SK-N-SH (cell line): ENCODE measurements around the gene KLHL13. TPM values are rescaled to one million over a fixed set of nuclear protein-coding genes. Genes with fewer than 3 reads are reported as not detected.
"Not testable (repeated sequence)": the region's sequence is repeated elsewhere in the genome, so short reads cannot be mapped to it uniquely, and the experiment has no call there.

ENCODE experiments used
- CTCF ChIA-PET: fragments of 300-600, 350-600 bp; formaldehyde crosslinking; extraction: SDS; loops from one replicate; lab custom pipeline; 2021; lab: Yijun Ruan, JAX
- POLR2A ChIA-PET: fragments of 350-600 bp; sonication (Branson Sonifier 250); formaldehyde crosslinking; extraction: SDS; loops from one replicate; lab custom pipeline; 2020; ENCODE audit warnings: antibody characterized with exemption, inconsistent platforms; lab: Yijun Ruan, JAX
- DNase-seq: peaks from one replicate; pipeline ENCODE4 v3.0.0; 2012
- H2AFZ ChIP-seq: fragments of 200-600 bp; sonication (generic); 2 replicates; pipeline ENCODE4 v1.8.1; 2016; ENCODE audit warnings: antibody characterized with exemption, mild to moderate bottlenecking, low read depth
- H3F3A ChIP-seq: fragments of 200-600 bp; sonication (generic); replicated peaks from 2 replicates; pipeline ENCODE3; 2016; ENCODE audit warnings: antibody characterized with exemption, mild to moderate bottlenecking; ENCODE audit not compliant: insufficient read depth
- H3K27ac ChIP-seq, 2 experiments: fragments of 200-500 bp in 1 of 2; fragments of 200-600 bp in 1 of 2; sonication (Bioruptor generic) in 1 of 2; sonication (generic), shearing (Covaris generic) in 1 of 2; 2 replicates each; pipeline versions ENCODE4 v1.5.1 to v1.6.1; 2014 to 2016; ENCODE audit warnings: low read depth in 2 of 2, inconsistent platforms in 1 of 2, low read length in 1 of 2, mild to moderate bottlenecking in 1 of 2, mixed read lengths in 1 of 2
- H3K27me3 ChIP-seq: fragments of 200-600 bp; sonication (generic), shearing (Covaris generic); 2 replicates; pipeline ENCODE4 v1.6.1; 2016; ENCODE audit warnings: mixed run types; ENCODE audit not compliant: insufficient read depth
- H3K36me3 ChIP-seq, 2 experiments: fragments of 200-500 bp in 1 of 2; fragments of 200-600 bp in 1 of 2; sonication (Bioruptor generic) in 1 of 2; sonication (generic) in 1 of 2; replicated peaks in 1 of 2; 2 replicates each; pipeline versions ENCODE3 to v1.5.1; 2014 to 2016; ENCODE audit warnings: low read length in 1 of 2, mild to moderate bottlenecking in 1 of 2; ENCODE audit not compliant: insufficient read depth in 2 of 2, control insufficient read depth in 1 of 2
- H3K4me1 ChIP-seq, 2 experiments: fragments of 200-500 bp in 1 of 2; fragments of 200-600 bp in 1 of 2; sonication (Bioruptor generic) in 1 of 2; sonication (generic), shearing (Covaris generic) in 1 of 2; 2 replicates each; pipeline versions ENCODE4 v1.5.1 to v1.6.1; 2014 to 2016; ENCODE audit warnings: low read depth in 1 of 2, low read length in 1 of 2, mixed run types in 1 of 2; ENCODE audit not compliant: insufficient read depth in 2 of 2, control insufficient read depth in 1 of 2
- H3K4me2 ChIP-seq: fragments of 200-600 bp; sonication (generic), shearing (Covaris generic); 2 replicates; pipeline ENCODE4 v1.6.1; 2017; ENCODE audit warnings: mixed run types
- H3K4me3 ChIP-seq, 2 experiments: fragments of 200-500 bp in 1 of 2; fragments of 200-600 bp in 1 of 2; sonication (Bioruptor generic) in 1 of 2; sonication (generic), shearing (Covaris generic) in 1 of 2; 2 replicates each; pipeline versions ENCODE4 v1.5.1 to v1.8.1; 2014 to 2016; ENCODE audit warnings: low read depth in 2 of 2, inconsistent platforms in 1 of 2, low read length in 1 of 2, mild to moderate bottlenecking in 1 of 2, mixed read lengths in 1 of 2, moderate library complexity in 1 of 2
- H3K79me2 ChIP-seq: fragments of 200-600 bp; sonication (generic); 2 replicates; pipeline ENCODE4 v1.8.1; 2017; ENCODE audit warnings: mild to moderate bottlenecking; ENCODE audit not compliant: insufficient read depth
- H3K9ac ChIP-seq: fragments of 200-600 bp; sonication (generic); 2 replicates; pipeline ENCODE4 v1.6.1; 2017; ENCODE audit warnings: mixed run types
- H3K9me2 ChIP-seq: fragments of 200-600 bp; sonication (generic); 2 replicates; pipeline ENCODE4 v1.6.1; 2017; ENCODE audit warnings: mixed run types
- H3K9me3 ChIP-seq: fragments of 200-600 bp; sonication (generic); 2 replicates; pipeline ENCODE4 v1.6.1; 2017; ENCODE audit warnings: mixed run types, mild to moderate bottlenecking, moderate library complexity
- H4K20me1 ChIP-seq: fragments of 200-600 bp; sonication (generic); 2 replicates; pipeline ENCODE4 v1.6.1; 2017; ENCODE audit warnings: mild to moderate bottlenecking, mixed run types; ENCODE audit not compliant: insufficient read depth
- CTCF ChIP-seq: fragments of 200-600 bp; sonication (generic); IDR thresholded peaks from 2 replicates; pipeline ENCODE4 v1.6.1; 2017; ENCODE audit warnings: antibody characterized with exemption, mild to moderate bottlenecking, moderate library complexity
- EZH2phosphoT487 ChIP-seq: fragments of 200-600 bp; sonication (generic); IDR thresholded peaks from 2 replicates; pipeline ENCODE4 v1.6.1; 2017; ENCODE audit warnings: low read depth, mixed run types, mild to moderate bottlenecking, antibody characterized with exemption, moderate library complexity, borderline replicate concordance
- FOSL2 ChIP-seq: IDR thresholded peaks from 2 replicates; pipeline ENCODE4 v1.4.0; 2012; ENCODE audit warnings: low read depth, mild to moderate bottlenecking, moderate library complexity, borderline replicate concordance
- FOXJ3 ChIP-seq: sonication (generic); formaldehyde crosslinking; IDR thresholded peaks from 2 replicates; pipeline ENCODE4 v1.5.1; 2020; ENCODE audit warnings: mild to moderate bottlenecking, missing genetic modification reagents
- FOXM1 ChIP-seq: IDR thresholded peaks from 2 replicates; pipeline ENCODE4 v1.4.0; 2012; ENCODE audit warnings: low read depth, mild to moderate bottlenecking
- GATA2 ChIP-seq: sonication (generic); formaldehyde crosslinking; IDR thresholded peaks from 2 replicates; pipeline ENCODE4 v1.5.0; 2020; ENCODE audit warnings: mild to moderate bottlenecking, missing genetic modification reagents
- MAX ChIP-seq: IDR thresholded peaks from 2 replicates; pipeline ENCODE4 v1.4.0; 2012; ENCODE audit warnings: low read depth
- MXI1 ChIP-seq: IDR thresholded peaks from 2 replicates; pipeline ENCODE4 v1.6.1; 2012; ENCODE audit warnings: mild to moderate bottlenecking, low read depth, low read length, improper control_type of control experiment
- USF2 ChIP-seq: fragments of 150-350 bp; IDR thresholded peaks from 2 replicates; pipeline ENCODE4 v1.6.1; 2017; ENCODE audit warnings: antibody characterized with exemption, low read length, low read depth, borderline replicate concordance
- WGBS: methylation state at CpG from one replicate; pipeline ENCODE4 v1.1.6; 2017; ENCODE audit warnings: low lambda C conversion rate; 5-methylcytosine and 5-hydroxymethylcytosine counted together
- polyA plus RNA-seq, 3 experiments: library from polyadenylated mRNA; depleted of rRNA; stranded (reverse); fragments of >200 nt; gene quantifications; 2 replicates each; pipeline ENCODE4 v1.2.3, GENCODE V29; 2012

The KLHL13 gene
- polyA plus RNA-seq, 1 of the 3 experiments (the other 2 are of a cell fraction): 19.5 TPM

GRCh38 chrX:117959045-117959444 lies 157.6 kb downstream of the KLHL13 start:
- H3K9me2 ChIP-seq: no peaks in the 10 kb centered on the region
- H3K27ac ChIP-seq: no peak overlapping the region
- CTCF ChIA-PET: no interaction called here
- H3K9ac ChIP-seq: no peak overlapping the region
- H3K36me3 ChIP-seq: no peaks in the 10 kb centered on the region
- H3K9me3 ChIP-seq: no peaks in the 10 kb centered on the region
- WGBS: 52% methylated on average over 4 of the region's 4 CpGs
- no peaks in the 10 kb centered on the region for H3K27me3 ChIP-seq
- no peak overlapping the region for H3K4me3 ChIP-seq
- peaks cover 6% of the 10 kb centered on the region for H3K79me2 ChIP-seq
- H4K20me1 ChIP-seq: 0 out of 2 replicates have a peak, but pooled peaks cover 3% of the 10 kb centered on the region
- H3F3A ChIP-seq: no peaks in the 10 kb centered on the region
- H3K4me2 ChIP-seq: no peak overlapping the region
- no peaks in the 10 kb centered on the region; a peak in 2 of 4 replicates for H3K4me1 ChIP-seq
- DNase-seq: no peak
- H2AFZ ChIP-seq: no peak overlapping the region
- POLR2A ChIA-PET: no interaction called here
- no peak for TF ChIP-seq MXI1
- TF ChIP-seq USF2: no peak
- TF ChIP-seq GATA2 (CRISPR knock-in tag): no peak
- TF ChIP-seq FOXM1: no peak

- POLR2A ChIA-PET: no interaction called here
Measured at GRCh38 chrX:117957128-117957527, 159.5 kb downstream of the KLHL13 start.

DNA sequence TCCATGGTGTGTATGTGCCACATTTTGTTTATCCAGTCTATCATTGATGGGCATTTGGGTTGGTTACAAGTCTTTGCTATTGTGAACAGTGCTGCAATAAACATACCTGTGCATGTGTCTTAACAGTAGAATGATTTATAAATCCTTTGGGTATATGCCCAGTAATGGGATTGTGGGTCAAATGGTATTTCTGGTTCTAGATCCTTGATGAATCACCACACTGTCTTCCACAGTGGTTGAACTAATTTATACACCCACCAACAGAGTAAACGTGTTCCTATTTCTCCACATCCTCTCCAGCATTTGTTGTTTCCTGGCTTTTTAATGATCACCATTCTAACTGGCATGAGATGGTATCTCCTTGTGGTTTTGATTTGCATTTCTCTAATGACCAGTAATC lies 177.3 kb downstream of the KLHL13 start:
- H4K20me1 ChIP-seq, H3K27ac ChIP-seq, H3K9me2 ChIP-seq, POLR2A ChIA-PET, H3K79me2 ChIP-seq, H3K9me3 ChIP-seq, H3K4me3 ChIP-seq, H3K4me2 ChIP-seq, H3K27me3 ChIP-seq, H3K4me1 ChIP-seq, H3K9ac ChIP-seq, DNase-seq, CTCF ChIA-PET, H3F3A ChIP-seq, H2AFZ ChIP-seq, H3K36me3 ChIP-seq: not testable (repeated sequence)
- 40% methylated on average over 1 of the region's 1 CpG for WGBS

More at GRCh38 chrX:117957128-117957527, 159.5 kb downstream of the KLHL13 start:
- H3K9ac ChIP-seq: no peak overlapping the region
- WGBS: 23% methylated on average over 2 of the region's 2 CpGs
- no peak for DNase-seq
- no peak overlapping the region for H2AFZ ChIP-seq
- peaks cover 6% of the 10 kb centered on the region for H3K79me2 ChIP-seq
- H3K36me3 ChIP-seq: no peaks in the 10 kb centered on the region
- H3K27ac ChIP-seq: no peak overlapping the region; a peak in 1 of 4 replicates
- no peaks in the 10 kb centered on the region; a peak in 2 of 4 replicates for H3K4me1 ChIP-seq
- H3K4me2 ChIP-seq: no peak overlapping the region
- H4K20me1 ChIP-seq: no peaks in the 10 kb centered on the region
- TF ChIP-seq FOSL2 (peak; percentile 25; the same call in 1 of the 2 replicates), CTCF (no peak), MAX (no peak), EZH2phosphoT487 (no peak), FOXJ3 (no peak)
- H3K9me2 ChIP-seq: no peaks in the 10 kb centered on the region
- no peaks in the 10 kb centered on the region for H3K27me3 ChIP-seq
- no peaks in the 10 kb centered on the region for H3K9me3 ChIP-seq
- no peak overlapping the region for H3K4me3 ChIP-seq
- CTCF ChIA-PET: interaction anchor here (0.8 kb wide), 1 partner anchor 40 kb away, joined by 3 read pairs; no protein-coding TSS in a partner anchor
- no peaks in the 10 kb centered on the region for H3F3A ChIP-seq
